HG02571 (cell line): Measurements from ENCODE around the gene SEC23A.
A peak's percentile ranks its signal among the peaks of the same experiment; 100 is the strongest.
"Not testable (repeated sequence)": the region's sequence is repeated elsewhere in the genome, so short reads cannot be mapped to it uniquely, and the experiment has no call there.

Source experiments
- ATAC-seq: cut with Tn5 transposase; IDR thresholded peaks from one replicate; pipeline ENCODE4 v1.9.1; 2021; ENCODE audit warnings: mild to moderate bottlenecking, moderate library complexity; ENCODE audit not compliant: unreplicated experiment

The SEC23A gene

GRCh38 chr14:39094515-39094914, 8.5 kb downstream of the SEC23A start:
- no peak for ATAC-seq

DNA sequence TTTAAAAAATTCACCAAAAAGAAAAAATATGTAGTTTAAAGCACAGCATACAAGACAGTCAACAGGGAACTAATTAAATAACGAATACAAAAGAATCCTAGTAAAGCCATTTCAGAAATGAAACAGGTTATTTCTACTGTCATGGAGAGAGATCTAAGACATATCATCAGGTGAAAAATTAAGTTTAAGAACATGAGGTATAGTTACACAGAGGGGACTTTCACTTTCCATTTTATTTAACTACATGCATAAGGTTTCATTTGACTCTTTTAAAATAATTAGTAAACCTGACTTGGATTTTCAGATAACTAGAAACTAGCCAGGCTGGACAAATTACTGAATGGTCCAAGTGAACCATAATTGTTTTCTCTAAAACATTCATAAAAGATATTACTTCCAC, 11.3 kb downstream of the SEC23A start:
- ATAC-seq = no peak

- no peak for ATAC-seq
These were observed 12.4 kb downstream of the SEC23A start for GRCh38 chr14:39090548-39091111.

GRCh38 chr14:39087493-39087892, 15.5 kb downstream of the SEC23A start:
- no peak for ATAC-seq

GRCh38 chr14:39085933-39086332, 17.1 kb downstream of the SEC23A start:
- ATAC-seq = no peak

- no peak for ATAC-seq
These were observed 19.9 kb downstream of the SEC23A start for GRCh38 chr14:39083127-39083526.

DNA sequence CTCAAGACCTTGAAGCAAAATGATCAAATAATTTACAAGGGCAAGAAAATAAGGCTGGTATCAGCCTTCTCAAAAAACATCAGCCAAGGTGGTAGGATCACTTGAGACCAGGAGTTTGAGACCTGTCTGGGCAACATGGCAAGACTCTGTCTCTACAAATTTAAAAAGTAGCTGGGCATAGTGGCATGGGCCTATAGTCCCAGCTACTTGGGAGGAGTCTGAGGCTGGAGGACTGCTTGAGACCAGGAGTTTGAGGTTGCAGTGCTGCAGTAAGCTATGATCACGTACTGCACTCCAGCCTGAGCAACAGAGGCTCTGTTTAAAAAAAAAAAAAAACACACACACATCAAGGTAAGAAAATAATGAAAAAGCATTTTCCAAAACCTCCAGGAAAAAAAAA, 22.1 kb downstream of the SEC23A start:
- ATAC-seq = no peak

DNA sequence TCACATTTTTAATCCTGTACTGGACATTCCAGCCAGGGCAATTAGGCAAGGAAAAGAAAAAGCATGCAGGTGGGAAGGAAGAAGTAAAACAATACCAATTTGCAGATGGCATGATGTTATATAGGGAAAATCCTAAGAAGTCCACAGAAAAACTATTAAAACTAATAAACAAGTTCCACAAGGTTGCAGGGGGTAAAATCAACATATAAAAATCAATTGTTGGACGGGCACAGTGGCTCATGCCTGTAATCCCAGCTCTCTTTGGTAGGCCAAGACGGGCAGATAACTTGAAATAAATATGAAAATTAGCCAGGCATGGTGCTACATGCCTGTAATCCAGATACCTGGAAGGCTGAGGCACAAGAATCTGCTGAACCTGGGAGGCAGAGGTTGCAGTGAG, 31.9 kb downstream of the SEC23A start:
- no peak for ATAC-seq

GRCh38 chr14:39069923-39070322, 33.1 kb downstream of the SEC23A start:
- ATAC-seq = no peak

- not testable (repeated sequence) for ATAC-seq
These were observed 33.7 kb downstream of the SEC23A start for GRCh38 chr14:39069169-39069805.

- ATAC-seq = peak; percentile 98
These were observed 42.1 kb downstream of the SEC23A start for GRCh38 chr14:39060818-39061437.

DNA sequence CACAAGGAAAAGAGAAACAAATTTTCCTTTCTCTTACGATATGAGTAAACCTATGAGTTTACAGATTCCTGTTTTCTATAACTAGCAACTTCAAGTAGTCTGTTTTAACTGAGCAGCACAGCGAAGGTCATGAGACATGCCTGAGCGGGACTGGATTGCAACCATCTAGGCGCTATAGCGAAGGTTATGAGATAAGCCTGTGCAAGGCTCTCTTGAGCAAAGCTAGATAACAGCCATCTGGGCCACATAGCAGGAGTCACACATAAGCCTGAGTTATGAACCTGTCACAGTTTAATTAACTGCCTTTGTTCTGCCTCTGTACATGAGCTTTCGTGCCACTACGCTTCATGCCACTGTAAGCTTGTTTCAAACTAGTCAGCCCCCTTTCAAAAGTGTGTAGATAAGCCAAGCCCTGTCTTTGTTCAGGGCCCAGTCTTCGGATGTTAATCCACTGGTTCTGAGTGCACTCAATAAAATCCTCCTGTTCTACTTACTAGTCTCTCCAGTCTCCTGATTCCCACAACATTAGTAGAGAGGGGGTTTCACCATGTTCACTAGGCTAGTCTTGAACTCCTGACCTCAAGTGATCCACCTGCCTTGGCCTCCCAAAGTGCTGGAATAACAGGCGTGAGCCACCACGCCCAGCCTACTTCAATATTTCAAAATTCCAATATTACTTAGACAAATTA, 47.1 kb downstream of the SEC23A start:
- no peak for ATAC-seq

DNA sequence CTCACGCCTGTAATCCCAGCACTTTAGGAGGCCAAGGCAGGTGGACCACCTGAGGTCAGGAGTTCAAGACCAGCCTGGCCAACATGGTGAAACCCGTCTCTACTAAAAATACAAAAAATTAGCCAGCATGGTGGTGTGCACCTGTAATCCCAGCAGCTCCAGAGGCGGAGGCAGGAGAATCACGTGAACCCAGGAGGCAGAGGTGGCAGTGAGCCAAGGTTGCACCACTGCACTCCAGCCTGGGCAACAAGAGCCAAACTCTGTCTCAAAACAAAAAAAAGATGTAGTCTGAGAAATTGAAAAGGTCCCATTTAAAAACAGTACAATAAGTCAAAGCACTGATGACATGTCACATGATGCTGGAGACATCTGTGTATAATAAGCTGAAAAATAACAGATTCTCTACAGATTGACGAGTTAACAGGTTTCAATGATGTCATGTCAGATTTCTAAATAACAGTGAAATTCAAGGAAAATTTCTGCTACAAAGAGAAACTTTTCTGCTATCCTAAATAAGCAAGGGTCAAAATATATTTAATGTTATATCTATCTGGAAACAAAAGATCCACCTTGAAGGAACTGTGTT, 50.1 kb downstream of the SEC23A start:
- not testable (repeated sequence) for ATAC-seq

DNA sequence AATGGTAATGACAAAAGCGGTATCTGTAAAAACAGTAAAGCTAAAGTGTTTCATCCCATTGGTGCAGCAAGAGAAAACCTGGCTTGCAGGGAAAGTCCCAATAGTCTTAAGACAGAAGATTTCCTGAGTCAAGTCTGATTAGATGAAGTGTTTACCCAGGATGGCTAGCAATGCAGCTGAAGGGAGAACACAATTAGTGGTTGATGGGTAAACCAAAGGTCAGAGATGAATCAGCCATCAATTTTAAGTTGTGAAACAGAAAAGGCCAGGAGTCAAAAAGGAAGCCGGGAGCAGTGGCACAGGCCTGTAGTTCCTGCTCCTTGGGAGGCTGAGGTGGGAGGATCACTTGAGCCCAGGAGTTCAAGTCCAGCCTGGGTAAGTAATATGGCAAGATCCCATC, 52.6 kb downstream of the SEC23A start:
- ATAC-seq = no peak

- peak; percentile 58 for ATAC-seq
These were observed 57.1 kb downstream of the SEC23A start for GRCh38 chr14:39045889-39046288.

DNA sequence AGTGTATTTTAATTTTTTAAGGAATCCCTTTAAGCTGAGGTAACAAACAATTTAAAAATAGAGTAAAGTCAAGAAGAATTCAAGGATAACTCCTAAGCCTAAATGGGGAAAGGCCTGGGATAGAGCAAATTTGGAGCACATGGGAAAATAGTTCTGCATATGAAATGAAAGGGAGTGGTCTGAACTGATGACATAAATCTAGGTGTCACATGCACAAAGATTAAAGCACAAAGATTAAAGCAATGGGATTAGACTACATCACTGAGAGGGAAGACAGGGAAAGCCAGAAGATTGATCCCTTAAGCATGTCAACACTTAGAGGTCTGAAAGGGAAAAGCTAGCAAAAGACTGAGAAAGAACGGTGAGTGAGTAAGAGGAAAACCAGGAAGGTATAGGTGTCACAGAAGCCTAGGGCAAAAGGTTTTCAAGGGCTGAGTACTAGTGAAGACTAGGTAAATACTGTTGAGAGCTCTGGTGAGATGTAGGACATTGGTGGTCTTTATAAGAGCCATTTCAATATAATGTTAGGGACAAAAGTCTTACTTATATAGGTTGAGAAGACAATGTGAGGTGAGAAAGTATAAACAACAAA, 59.6 kb downstream of the SEC23A start:
- ATAC-seq = no peak

GRCh38 chr14:39040529-39040928, 62.5 kb downstream of the SEC23A start:
- no peak for ATAC-seq

DNA sequence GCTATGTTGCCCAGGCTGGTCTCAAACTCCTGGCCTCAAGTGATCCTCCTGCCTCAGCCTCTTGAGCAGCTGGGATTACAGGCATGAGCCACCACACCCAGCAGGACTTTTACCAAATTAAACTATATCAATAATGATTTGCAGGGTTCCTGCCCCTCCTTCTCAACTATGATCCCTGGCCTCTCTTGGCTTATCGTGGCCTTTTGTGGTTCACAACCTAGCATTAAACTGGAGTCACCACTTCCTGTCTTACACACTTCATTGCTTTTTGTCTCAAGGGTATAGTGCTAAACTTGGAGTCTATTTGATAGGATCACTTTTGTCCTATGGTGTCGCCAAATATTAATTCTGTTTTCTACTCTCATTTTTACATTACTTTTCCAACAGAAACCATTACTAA, 64.5 kb downstream of the SEC23A start:
- no peak for ATAC-seq

- ATAC-seq = no peak
These were observed 66.3 kb downstream of the SEC23A start for GRCh38 chr14:39036760-39037159.

GRCh38 chr14:39035336-39035735, 67.7 kb downstream of the SEC23A start:
- ATAC-seq = no peak
